ENCODE data around the gene RNF7. TPM values are rescaled to one million over a fixed set of nuclear protein-coding genes. Genes with fewer than 3 reads are reported as not detected.
"Not testable (repeated sequence)": the region's sequence is repeated elsewhere in the genome, so short reads cannot be mapped to it uniquely, and the experiment has no call there.

The RNF7 gene
- total RNA-seq, 2 donors from 2014 or later, result 106 to 111 TPM

DNA sequence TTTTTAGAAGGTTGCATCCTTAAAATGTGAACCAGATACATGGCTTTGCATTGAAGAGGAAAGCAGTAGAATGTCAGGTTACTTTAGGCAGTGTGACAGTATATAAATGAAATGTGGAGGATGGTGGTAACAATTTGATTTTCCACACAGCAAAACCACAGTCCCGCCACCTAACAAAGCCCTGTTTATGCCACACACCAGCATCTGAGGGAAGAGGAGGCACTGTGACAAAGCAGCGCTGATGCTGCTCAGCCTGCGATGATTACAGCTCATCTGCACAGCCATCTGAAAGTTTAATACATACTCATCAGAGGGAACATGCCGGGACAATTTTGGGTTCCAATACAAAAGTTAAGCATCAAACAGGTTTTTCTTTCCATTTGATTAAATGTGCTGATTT, 8.9 kb downstream of the RNF7 start:
- no peaks in the 10 kb centered on the region for H3K27me3 ChIP-seq (ENCODE audit: control insufficient read depth, insufficient read depth, low read length, poor library complexity, severe bottlenecking)
- no peak overlapping the region for H3K27ac ChIP-seq (ENCODE audit: low read depth, low read length)
- Mint-ChIP-seq H3K4me1 (peaks cover 3% of the 10 kb centered on the region), H3K27ac (no peak overlapping the region), H3K4me3 (no peak overlapping the region), H3K9me3 (no peaks in the 10 kb centered on the region), H3K27me3 (ENCODE audit: insufficient read depth) (no peaks in the 10 kb centered on the region), H3K36me3 (ENCODE audit: low read depth) (peaks cover 36% of the 10 kb centered on the region)
- DNase-seq, result no peak
- no peak overlapping the region for H3K4me3 ChIP-seq (ENCODE audit: low read length)
- no peaks in the 10 kb centered on the region for H3K9me3 ChIP-seq (ENCODE audit: control insufficient read depth, low read length)
- TF ChIP-seq, protein P1, sequence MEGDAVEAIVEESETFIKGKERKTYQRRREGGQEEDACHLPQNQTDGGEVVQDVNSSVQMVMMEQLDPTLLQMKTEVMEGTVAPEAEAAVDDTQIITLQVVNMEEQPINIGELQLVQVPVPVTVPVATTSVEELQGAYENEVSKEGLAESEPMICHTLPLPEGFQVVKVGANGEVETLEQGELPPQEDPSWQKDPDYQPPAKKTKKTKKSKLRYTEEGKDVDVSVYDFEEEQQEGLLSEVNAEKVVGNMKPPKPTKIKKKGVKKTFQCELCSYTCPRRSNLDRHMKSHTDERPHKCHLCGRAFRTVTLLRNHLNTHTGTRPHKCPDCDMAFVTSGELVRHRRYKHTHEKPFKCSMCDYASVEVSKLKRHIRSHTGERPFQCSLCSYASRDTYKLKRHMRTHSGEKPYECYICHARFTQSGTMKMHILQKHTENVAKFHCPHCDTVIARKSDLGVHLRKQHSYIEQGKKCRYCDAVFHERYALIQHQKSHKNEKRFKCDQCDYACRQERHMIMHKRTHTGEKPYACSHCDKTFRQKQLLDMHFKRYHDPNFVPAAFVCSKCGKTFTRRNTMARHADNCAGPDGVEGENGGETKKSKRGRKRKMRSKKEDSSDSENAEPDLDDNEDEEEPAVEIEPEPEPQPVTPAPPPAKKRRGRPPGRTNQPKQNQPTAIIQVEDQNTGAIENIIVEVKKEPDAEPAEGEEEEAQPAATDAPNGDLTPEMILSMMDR (conservative IDR thresholded peaks at IDR 0.05), result no peak
- H3K36me3 ChIP-seq (ENCODE audit: control insufficient read depth, insufficient read depth, low read length), result peaks cover 46% of the 10 kb centered on the region
- WGBS, 2 experiments (ENCODE audit: insufficient coverage in 1 of 2, insufficient read length in 1 of 2), result 96 to 97% methylated on average over 3 to 4 of the region's 4 CpGs
- no peak overlapping the region for H3K9ac ChIP-seq (ENCODE audit: extremely low read depth, low read length, poor library complexity, severe bottlenecking)
- H3K4me1 ChIP-seq (ENCODE audit: control insufficient read depth, insufficient read depth, low read length), result no peaks in the 10 kb centered on the region

DNA sequence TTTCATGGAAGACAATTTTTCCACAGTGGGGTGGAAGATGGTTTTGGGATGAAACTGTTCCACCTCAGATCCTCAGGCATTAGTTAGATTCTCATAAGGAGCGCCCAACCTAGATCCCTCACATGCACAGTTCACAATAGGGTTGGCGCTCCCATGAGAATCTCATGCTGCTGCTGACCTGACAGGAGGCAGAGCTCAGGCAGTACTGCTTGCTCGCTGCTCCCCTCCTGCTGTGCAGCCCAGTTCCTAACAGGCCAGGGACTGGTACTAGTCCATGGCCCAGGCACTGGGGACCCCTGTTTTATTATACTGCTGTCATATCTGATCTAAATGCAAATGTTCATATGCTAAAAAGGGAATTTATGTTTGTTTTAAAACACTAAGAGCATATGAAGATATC, 15.3 kb downstream of the RNF7 start:
- H3K27ac ChIP-seq (ENCODE audit: low read depth, low read length), result no peak overlapping the region
- WGBS, 2 experiments (ENCODE audit: insufficient coverage in 1 of 2, insufficient read length in 1 of 2), result 83 to 85% methylated on average over 3 of the region's 3 CpGs
- H3K4me3 Mint-ChIP-seq, result no peak overlapping the region
- no peaks in the 10 kb centered on the region for H3K4me1 Mint-ChIP-seq
- peaks cover 5% of the 10 kb centered on the region for H3K36me3 ChIP-seq (ENCODE audit: control insufficient read depth, insufficient read depth, low read length)
- no peak overlapping the region for H3K9ac ChIP-seq (ENCODE audit: extremely low read depth, low read length, poor library complexity, severe bottlenecking)
- TF ChIP-seq, protein P1 (conservative IDR thresholded peaks at IDR 0.05), result no peak
- no peak for DNase-seq
- peak overlapping the region; percentile 22 for H3K27ac Mint-ChIP-seq
- no peaks in the 10 kb centered on the region for H3K27me3 Mint-ChIP-seq (ENCODE audit: insufficient read depth)
- no peaks in the 10 kb centered on the region for H3K9me3 Mint-ChIP-seq
- H3K4me1 ChIP-seq (ENCODE audit: control insufficient read depth, insufficient read depth, low read length), result no peaks in the 10 kb centered on the region
- no peak overlapping the region for H3K4me3 ChIP-seq (ENCODE audit: low read length)
- H3K36me3 Mint-ChIP-seq (ENCODE audit: low read depth), result peaks cover 9% of the 10 kb centered on the region
- H3K9me3 ChIP-seq (ENCODE audit: control insufficient read depth, low read length), result no peaks in the 10 kb centered on the region
- H3K27me3 ChIP-seq (ENCODE audit: control insufficient read depth, insufficient read depth, low read length, poor library complexity, severe bottlenecking), result no peaks in the 10 kb centered on the region

DNA sequence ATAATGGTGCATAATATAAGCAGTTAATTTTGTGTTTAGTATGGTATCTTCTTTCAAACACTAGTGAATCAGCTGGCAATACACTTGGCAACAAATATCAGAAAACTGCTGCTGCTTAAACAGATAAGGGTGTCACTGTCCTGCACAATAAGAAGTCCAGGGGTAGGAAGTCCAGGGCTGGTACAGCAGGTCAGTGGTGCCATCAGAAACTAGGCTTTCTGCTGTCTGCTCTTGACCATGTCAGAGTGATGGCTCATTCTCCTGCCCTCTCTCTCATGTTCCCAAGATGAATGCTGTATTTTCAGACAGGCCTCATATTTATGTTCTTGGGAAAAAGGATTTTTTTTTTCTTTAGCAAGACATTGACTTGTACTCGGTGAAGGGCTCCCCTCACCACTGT, 15.9 kb downstream of the RNF7 start:
- Histone ChIP-seq H3K27me3 (ENCODE audit: control insufficient read depth, insufficient read depth, low read length, poor library complexity, severe bottlenecking) (no peaks in the 10 kb centered on the region), H3K27ac (ENCODE audit: low read depth, low read length) (no peak overlapping the region), H3K4me1 (ENCODE audit: control insufficient read depth, insufficient read depth, low read length) (no peaks in the 10 kb centered on the region), H3K9me3 (ENCODE audit: control insufficient read depth, low read length) (no peaks in the 10 kb centered on the region), H3K4me3 (ENCODE audit: low read length) (no peak overlapping the region), H3K9ac (ENCODE audit: extremely low read depth, low read length, poor library complexity, severe bottlenecking) (no peak overlapping the region), H3K36me3 (ENCODE audit: control insufficient read depth, insufficient read depth, low read length) (peaks cover 5% of the 10 kb centered on the region)
- H3K9me3 Mint-ChIP-seq, result no peaks in the 10 kb centered on the region
- peaks cover 5% of the 10 kb centered on the region for H3K36me3 Mint-ChIP-seq (ENCODE audit: low read depth)
- H3K27ac Mint-ChIP-seq, result no peak overlapping the region
- no peak overlapping the region for H3K4me3 Mint-ChIP-seq
- H3K27me3 Mint-ChIP-seq (ENCODE audit: insufficient read depth), result no peaks in the 10 kb centered on the region
- WGBS, 2 experiments (ENCODE audit: insufficient coverage in 1 of 2, insufficient read length in 1 of 2), result 80 to 82% methylated on average over 1 of the region's 1 CpG
- TF ChIP-seq, protein P1 (conservative IDR thresholded peaks at IDR 0.05), result no peak
- DNase-seq, result no peak
- no peaks in the 10 kb centered on the region for H3K4me1 Mint-ChIP-seq

DNA sequence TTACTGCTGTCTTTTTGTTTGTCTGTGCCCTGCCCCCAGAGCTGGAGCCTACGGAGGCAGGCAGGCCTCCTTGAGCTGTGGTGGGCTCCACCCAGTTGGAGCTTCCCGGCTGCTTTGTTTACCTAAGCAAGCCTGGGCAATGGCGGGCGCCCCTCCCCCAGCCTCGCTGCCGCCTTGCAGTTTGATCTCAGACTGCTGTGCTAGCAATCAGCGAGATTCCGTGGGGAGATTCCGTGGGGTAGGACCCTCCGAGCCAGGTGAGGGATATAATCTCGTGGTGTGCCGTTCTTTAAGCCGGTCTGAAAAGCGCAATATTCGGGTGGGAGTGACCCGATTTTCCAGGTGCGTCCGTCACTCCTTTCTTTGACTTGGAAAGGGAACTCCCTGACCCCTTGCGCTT, 24.5 kb downstream of the RNF7 start:
- not testable (repeated sequence) for H3K9me3 Mint-ChIP-seq; H3K4me3 ChIP-seq (ENCODE audit: low read length); DNase-seq; H3K4me1 ChIP-seq (ENCODE audit: control insufficient read depth, insufficient read depth, low read length); H3K9ac ChIP-seq (ENCODE audit: extremely low read depth, low read length, poor library complexity, severe bottlenecking); H3K27ac Mint-ChIP-seq; H3K27me3 Mint-ChIP-seq (ENCODE audit: insufficient read depth); H3K4me1 Mint-ChIP-seq; H3K36me3 ChIP-seq (ENCODE audit: control insufficient read depth, insufficient read depth, low read length); H3K9me3 ChIP-seq (ENCODE audit: control insufficient read depth, low read length); H3K36me3 Mint-ChIP-seq (ENCODE audit: low read depth); H3K27ac ChIP-seq (ENCODE audit: low read depth, low read length)
- H3K4me3 Mint-ChIP-seq, result peak overlapping the region; percentile 15
- H3K27me3 ChIP-seq (ENCODE audit: control insufficient read depth, insufficient read depth, low read length, poor library complexity, severe bottlenecking), result peaks cover 11% of the 10 kb centered on the region
- WGBS, 2 experiments (ENCODE audit: insufficient coverage in 1 of 2, insufficient read length in 1 of 2), result 49 to 65% methylated on average over 4 to 17 of the region's 19 CpGs

Measured in endodermal cell (in vitro differentiated cells).